COLO668 (cell line): ENCODE measurements around the gene POLR3B.
"Not testable (repeated sequence)": the region's sequence is repeated elsewhere in the genome, so short reads cannot be mapped to it uniquely, and the experiment has no call there.

Source experiments
- DNase-seq: peaks from one replicate; lab custom pipeline; 2025; ENCODE audit not compliant: unreplicated experiment; lab: John Stamatoyannopoulos, UW

The POLR3B gene

GRCh38 chr12:106342397-106343213 lies 14.9 kb upstream of the POLR3B start:
- DNase-seq: no peak

- no peak for DNase-seq
Observed at GRCh38 chr12:106343214-106343528, 14.4 kb upstream of the POLR3B start.

- no peak for DNase-seq
Observed at GRCh38 chr12:106344131-106344530, 13.4 kb upstream of the POLR3B start.

- DNase-seq: no peak
Observed at GRCh38 chr12:106345746-106346145, 11.8 kb upstream of the POLR3B start.

GRCh38 chr12:106348411-106348810 lies 9.1 kb upstream of the POLR3B start:
- no peak for DNase-seq

GRCh38 chr12:106353175-106353574 lies 4.4 kb upstream of the POLR3B start:
- no peak for DNase-seq

GRCh38 chr12:106358396-106359241 lies 1.1 kb downstream of the POLR3B start:
- peak; percentile 56 for DNase-seq

GRCh38 chr12:106359646-106360399 lies 2.3 kb downstream of the POLR3B start:
- DNase-seq: no peak

- no peak for DNase-seq
Observed at GRCh38 chr12:106360400-106360994, 2.9 kb downstream of the POLR3B start.

- no peak for DNase-seq
Observed at GRCh38 chr12:106362971-106363370, 5.4 kb downstream of the POLR3B start.

- DNase-seq: no peak
Observed at GRCh38 chr12:106364261-106364660, 6.7 kb downstream of the POLR3B start.

GRCh38 chr12:106369624-106370346 lies 12.2 kb downstream of the POLR3B start:
- no peak for DNase-seq

- no peak for DNase-seq
Observed at GRCh38 chr12:106378788-106379187, 21.2 kb downstream of the POLR3B start.

- DNase-seq: no peak
Observed at GRCh38 chr12:106380954-106381353, 23.4 kb downstream of the POLR3B start.

GRCh38 chr12:106381866-106382265 lies 24.3 kb downstream of the POLR3B start:
- not testable (repeated sequence) for DNase-seq

GRCh38 chr12:106386813-106387535 lies 29.4 kb downstream of the POLR3B start:
- DNase-seq: no peak

- no peak for DNase-seq
Observed at GRCh38 chr12:106387848-106388377, 30.4 kb downstream of the POLR3B start.

- DNase-seq: no peak
Observed at GRCh38 chr12:106389151-106389550, 31.6 kb downstream of the POLR3B start.

GRCh38 chr12:106392759-106393158 lies 35.2 kb downstream of the POLR3B start:
- DNase-seq: peak; percentile 8

- DNase-seq: no peak
Observed at GRCh38 chr12:106409878-106410277, 52.3 kb downstream of the POLR3B start.
